Fibroblast of upper back skin (primary cell): ENCODE data around the gene ZNF441.
"Not testable (repeated sequence)": the region's sequence is repeated elsewhere in the genome, so short reads cannot be mapped to it uniquely, and the experiment has no call there.

Source experiments
- DNase-seq: peaks from one replicate; pipeline ENCODE4 v3.0.0-alpha.2; 2013

The ZNF441 gene

GRCh38 chr19:11781295-11782057, 14.7 kb downstream of the ZNF441 start:
- DNase-seq, result no peak

GRCh38 chr19:11783767-11784166, 17.0 kb downstream of the ZNF441 start:
- DNase-seq, result no peak

DNA sequence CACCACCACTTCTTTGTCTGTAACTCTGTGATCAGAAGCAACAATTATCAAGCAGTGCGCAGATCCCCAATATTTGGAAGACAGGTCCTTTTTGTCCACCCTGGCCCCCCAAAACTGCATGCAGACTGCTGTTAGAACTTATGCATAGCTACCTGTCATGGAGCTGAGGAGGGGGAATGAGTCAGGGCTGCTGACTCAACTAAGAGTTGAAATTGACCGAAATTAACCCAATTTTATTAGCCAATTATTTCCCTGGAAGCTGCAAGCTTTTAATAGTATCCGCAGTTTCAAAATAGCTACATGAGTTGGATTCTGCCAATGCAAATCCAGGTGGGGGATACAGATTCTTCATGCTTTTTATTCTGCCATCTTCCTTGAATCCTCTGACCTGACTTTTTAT, 17.6 kb downstream of the ZNF441 start:
- no peak for DNase-seq

DNA sequence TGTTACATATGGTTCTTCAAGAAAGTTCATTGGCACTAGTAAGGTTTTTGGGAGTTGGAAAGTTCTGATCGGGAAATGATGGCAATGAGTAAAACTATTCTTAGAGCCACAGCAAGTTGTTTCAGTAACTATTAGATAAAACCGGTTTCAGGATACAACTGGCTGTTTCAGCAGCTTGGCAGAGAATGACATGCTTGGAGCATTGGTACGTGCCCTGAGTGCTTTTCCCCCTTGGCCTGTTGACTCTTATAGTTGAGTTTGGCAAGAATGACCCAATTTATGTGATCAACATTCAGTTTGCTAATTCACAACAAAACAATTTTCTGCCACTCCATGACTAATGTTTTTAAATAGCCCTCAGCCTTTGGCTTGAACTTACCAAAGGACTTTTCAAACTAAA, 20.7 kb downstream of the ZNF441 start:
- DNase-seq, result no peak

GRCh38 chr19:11792942-11793341, 26.1 kb downstream of the ZNF441 start:
- no peak for DNase-seq

DNA sequence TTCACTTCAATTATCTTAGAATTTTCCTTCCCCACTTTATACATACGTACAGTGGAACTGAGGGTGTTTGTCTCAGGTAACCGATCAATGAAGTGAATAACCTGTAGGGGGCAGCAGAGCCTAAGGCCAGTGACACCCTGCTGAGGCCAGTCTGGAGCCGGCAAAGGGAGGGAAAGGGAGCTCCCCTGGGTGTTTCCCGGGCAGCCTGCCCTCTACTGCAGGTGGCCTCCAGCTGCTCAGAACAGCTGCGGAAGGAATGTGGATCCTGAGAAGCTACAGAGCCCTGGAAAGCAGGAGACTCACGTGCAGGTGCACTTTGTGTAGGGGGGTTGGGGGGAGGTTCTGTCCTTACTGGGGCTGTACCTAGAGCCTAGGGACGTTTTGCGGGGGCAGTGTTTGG, 30.7 kb downstream of the ZNF441 start:
- DNase-seq, result peak; percentile 89

DNA sequence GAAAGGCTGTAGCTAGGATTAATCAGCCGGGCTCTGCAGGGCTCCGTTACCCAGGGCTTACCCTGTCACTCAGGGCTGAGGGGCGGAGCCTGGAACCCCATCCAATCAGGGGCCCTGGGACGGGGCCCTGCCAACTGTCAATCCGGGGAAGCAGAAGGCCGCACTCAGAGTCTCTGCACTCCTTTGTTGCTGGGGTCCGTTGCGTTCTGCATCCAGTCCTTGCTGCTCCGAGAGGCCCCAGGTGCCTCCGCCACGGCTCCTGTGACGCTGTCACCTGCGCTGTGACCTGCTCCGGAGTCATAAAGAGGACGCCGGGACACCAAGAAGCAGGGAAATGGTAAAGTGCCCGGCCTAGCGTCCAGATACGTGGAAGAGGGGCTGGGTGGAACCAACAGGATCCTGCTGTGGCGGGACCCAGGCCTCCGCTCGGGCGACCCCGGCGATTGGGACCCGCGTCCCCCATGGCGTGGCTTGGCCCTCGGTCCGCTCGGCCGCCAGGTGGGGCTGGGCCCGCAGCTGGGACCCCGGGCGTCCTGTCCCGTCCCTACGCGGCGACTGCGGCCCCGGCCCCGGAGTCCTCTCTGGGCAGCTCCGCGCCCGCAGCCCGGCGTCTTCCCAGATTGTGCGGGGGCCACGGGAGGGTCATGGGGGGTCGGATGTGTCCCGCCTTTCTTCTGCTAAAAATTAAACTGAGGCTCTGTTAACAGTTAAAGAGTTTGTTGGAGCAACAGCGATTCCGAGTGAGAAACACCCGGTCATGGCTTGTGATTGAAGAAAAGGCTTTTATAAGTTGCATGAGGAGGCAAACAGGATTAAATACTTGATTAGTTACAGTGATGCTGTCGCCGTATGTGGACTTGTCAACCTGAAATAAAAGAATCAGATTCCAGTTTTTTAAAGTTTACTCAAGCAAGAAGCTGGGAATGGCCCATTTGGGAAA, 31.9 kb downstream of the ZNF441 start, which contains the start of gene ZNF491:
Gene ZNF491, plus strand, starts transcription at position 133 of the 940 bp plus-strand sequence. CDS start 7,431 bp downstream, outside the sequence.
- peak; percentile 86 for DNase-seq

- no peak for DNase-seq
These were observed 39.7 kb downstream of the ZNF441 start for GRCh38 chr19:11806354-11807098.

DNA sequence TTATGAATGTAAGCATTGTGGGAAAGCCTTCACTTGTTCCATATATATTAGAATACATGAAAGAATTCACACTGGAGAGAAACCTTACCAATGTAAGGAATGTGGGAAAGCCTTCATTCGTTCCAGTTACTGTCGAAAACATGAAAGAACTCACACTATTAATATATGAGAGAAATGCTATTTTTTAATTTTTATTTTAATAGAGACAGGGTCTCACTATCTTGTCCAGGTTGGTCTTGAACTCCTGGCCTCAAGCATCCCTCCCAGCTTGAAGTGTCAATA, 40.2 kb downstream of the ZNF441 start:
- DNase-seq, result no peak

- DNase-seq, result no peak
These were observed 46.9 kb downstream of the ZNF441 start for GRCh38 chr19:11813703-11814028.

DNA sequence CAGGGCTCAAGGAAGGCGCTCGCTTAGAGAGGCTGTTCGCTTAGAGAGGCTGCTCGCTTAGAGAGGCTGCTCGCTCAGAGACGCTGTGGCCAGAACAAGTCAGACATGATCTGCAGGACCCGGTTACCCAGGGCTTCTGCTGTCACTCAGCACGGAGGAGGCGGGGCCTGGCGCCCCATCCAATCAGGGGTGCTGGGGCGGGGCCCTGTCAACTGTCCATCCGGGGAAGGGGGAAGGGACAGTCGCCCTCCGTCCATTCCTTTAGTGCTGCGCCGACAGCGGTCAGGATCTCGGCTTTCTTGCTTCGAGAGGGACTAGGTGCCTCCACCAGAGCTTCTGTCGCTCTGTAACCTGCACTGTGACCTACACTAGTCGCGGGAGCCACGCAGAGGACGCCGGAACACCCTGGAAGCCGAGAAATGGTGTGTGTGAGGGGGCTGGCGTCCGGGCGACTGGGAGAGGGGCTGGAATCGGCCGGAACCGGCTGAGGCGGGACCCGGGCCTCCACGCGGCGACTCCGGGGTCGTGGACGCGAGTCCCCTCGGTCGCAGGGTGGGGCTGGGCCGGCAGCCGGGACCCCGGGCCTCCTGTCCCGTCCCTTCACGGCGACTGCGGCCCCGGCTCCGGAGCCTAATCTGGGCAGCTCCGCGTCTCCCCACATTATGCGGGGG, 47.4 kb downstream of the ZNF441 start, which contains the start of gene ZNF440:
Gene ZNF440, plus strand, starts transcription at position 245 of the 671 bp plus-strand sequence. Its CDS starts 175 bp downstream, at position 420.
- peak; percentile 91 for DNase-seq

GRCh38 chr19:11814700-11815035, 47.9 kb downstream of the ZNF441 start:
- peak; percentile 17 for DNase-seq

DNA sequence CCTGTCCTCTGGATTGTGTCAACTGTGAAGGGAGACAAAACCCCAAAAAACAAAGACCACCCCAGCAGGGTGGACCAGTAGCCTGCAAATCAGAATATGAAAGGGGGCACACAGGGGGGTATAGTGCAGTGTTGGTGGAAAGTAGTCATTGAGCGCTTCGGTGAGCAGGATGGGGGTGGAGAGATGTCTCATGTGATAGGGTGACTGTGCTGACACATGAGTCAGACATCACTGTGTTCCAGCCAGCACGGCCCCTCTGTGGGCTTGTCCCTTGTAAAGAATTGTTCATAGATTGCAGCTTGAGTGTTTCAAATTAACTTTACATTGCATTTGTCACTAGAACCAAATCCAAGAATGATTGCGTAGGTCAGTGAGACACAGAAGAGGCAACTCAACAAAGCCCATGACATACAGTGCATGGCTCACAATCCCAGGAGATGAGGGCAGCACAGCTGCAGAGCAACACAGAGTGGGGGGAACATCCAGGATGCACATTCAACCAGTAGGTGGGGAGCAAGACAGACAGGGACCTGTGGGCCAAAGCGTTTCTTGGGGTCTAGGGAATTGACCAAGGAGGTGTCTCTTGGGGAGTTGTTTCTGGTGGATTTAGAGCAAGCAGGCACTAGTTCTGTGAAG, 54.8 kb downstream of the ZNF441 start:
- peak; percentile 18 for DNase-seq

DNA sequence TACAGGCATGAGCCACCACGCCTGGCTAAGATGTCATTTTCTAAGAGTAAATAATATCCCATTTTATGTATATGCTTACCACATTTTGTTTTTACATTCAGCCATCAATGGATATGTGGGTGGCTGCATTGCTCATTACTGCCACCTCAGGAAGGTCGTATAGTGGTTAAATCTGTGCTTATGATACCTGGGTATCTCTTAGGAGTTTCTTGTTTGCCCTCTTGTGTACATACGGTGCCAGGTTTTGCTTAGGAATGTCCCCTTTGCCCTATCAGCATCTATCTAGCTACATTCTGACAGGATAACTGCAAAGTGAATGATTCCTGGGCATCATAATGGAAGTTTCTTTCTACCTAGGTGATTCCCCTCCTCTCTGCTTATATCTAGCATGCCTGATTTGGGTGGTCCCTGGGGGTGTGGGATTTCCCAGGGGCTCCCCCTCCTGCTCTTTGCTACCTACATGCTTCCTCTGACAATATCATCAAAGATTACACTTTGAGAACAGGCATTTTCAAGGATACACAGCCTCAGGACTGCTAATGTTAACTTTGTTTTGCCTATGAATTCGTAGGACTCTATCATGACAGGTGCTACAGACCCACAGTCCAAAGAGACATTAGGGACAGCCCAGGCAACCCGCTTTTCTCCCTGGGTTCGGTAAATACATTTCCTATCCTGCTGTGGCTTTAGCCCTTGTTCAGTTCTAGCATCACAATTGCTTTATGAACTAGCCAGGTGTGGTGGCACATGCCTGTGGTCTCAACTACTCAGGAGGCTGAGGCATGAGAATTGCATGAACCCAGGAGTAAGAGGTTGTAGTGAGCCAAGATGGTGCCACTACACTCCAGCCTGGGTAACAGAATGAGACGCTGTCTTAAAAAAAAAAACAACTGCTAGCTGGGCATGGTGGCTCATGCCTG, 62.4 kb downstream of the ZNF441 start:
- not testable (repeated sequence) for DNase-seq

GRCh38 chr19:11832253-11832912, 65.6 kb downstream of the ZNF441 start:
- DNase-seq, result no peak

DNA sequence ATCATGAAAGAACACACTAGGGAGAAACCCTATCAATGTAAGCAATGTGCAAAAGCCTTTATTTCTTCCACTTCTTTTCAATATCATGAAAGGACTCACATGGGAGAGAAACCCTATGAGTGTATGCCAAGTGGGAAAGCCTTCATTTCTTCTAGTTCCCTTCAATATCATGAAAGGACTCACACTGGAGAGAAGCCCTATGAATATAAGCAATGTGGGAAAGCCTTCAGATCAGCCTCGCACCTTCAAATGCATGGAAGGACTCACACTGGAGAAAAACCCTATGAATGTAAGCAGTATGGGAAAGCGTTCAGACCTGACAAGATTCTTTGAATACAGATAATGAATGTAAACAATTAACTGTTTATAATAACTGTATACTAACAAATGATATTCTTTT, 66.7 kb downstream of the ZNF441 start:
- DNase-seq, result peak; percentile 0
